GM06990 (cell line): ENCODE data around the gene SHOX.

Experiments
- DNase-seq: peaks from one replicate; pipeline ENCODE4 v3.0.0-alpha.2; 2011; ENCODE audit not compliant: insufficient read length; ENCODE audit errors: extremely low read depth
- H3K27me3 ChIP-seq: replicated peaks from 2 replicates; pipeline ENCODE4 v1.6.0; 2011; ENCODE audit warnings: low read length; ENCODE audit not compliant: control insufficient read depth, insufficient read depth
- H3K36me3 ChIP-seq: 2 replicates; pipeline ENCODE4 v1.5.1; 2011; ENCODE audit warnings: low read length; ENCODE audit not compliant: control insufficient read depth, insufficient read depth
- H3K4me3 ChIP-seq: replicated peaks from 2 replicates; pipeline ENCODE4 v1.5.1; 2011; ENCODE audit warnings: low read depth, mild to moderate bottlenecking, control low read depth, low read length
- TF ChIP-seq, protein P1 (sequence below): IDR thresholded peaks from 2 replicates; pipeline ENCODE4 v1.5.1; 2011; ENCODE audit warnings: low read length, control low read depth, mild to moderate bottlenecking, inconsistent platforms; ENCODE audit not compliant: insufficient read depth, poor library complexity, severe bottlenecking

SHOX gene

DNA sequence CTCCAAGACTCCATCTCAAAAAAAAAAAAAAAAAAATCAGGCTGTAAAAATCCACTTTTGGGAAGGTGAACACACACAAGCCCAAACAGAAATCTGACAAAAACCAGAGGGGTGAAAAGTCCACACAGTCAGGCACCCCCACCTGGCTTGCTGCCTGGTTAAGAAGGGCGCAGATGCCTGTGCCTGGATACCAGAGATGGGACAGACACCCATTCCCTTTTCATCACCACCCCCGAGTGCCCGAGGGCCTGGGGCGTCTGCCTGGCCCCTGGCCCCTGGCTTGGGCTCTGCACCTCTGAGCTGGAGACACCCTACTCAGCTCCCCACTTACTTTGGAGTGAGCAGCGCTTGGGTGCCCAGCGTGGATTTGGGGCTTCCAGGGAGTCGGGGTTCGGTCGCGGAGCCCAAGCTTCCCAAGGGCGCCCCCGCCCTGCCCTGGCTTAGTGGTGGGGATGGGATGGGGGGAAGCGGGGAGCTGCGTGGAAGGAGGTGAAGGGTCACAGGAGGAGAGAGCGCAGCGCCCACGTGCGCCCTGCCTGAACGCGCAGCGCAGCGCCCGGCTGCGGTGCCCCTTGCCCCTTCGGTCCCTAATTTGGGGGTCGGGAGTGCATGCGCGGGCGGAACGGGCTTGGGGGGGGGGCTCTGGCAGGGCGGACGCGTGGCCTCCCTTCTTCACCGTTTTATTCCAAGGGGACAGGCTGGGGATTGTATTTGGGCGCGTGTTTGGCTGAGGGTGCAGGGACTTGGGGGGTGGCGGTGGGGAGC is 11.3 kb downstream of the SHOX start:
- Histone ChIP-seq H3K27me3 (no peaks in the 10 kb centered on the region), H3K4me3 (no peak overlapping the region), H3K36me3 (no peaks in the 10 kb centered on the region)
- TF ChIP-seq, protein P1, sequence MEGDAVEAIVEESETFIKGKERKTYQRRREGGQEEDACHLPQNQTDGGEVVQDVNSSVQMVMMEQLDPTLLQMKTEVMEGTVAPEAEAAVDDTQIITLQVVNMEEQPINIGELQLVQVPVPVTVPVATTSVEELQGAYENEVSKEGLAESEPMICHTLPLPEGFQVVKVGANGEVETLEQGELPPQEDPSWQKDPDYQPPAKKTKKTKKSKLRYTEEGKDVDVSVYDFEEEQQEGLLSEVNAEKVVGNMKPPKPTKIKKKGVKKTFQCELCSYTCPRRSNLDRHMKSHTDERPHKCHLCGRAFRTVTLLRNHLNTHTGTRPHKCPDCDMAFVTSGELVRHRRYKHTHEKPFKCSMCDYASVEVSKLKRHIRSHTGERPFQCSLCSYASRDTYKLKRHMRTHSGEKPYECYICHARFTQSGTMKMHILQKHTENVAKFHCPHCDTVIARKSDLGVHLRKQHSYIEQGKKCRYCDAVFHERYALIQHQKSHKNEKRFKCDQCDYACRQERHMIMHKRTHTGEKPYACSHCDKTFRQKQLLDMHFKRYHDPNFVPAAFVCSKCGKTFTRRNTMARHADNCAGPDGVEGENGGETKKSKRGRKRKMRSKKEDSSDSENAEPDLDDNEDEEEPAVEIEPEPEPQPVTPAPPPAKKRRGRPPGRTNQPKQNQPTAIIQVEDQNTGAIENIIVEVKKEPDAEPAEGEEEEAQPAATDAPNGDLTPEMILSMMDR, result no peak
- no peak for DNase-seq

DNA sequence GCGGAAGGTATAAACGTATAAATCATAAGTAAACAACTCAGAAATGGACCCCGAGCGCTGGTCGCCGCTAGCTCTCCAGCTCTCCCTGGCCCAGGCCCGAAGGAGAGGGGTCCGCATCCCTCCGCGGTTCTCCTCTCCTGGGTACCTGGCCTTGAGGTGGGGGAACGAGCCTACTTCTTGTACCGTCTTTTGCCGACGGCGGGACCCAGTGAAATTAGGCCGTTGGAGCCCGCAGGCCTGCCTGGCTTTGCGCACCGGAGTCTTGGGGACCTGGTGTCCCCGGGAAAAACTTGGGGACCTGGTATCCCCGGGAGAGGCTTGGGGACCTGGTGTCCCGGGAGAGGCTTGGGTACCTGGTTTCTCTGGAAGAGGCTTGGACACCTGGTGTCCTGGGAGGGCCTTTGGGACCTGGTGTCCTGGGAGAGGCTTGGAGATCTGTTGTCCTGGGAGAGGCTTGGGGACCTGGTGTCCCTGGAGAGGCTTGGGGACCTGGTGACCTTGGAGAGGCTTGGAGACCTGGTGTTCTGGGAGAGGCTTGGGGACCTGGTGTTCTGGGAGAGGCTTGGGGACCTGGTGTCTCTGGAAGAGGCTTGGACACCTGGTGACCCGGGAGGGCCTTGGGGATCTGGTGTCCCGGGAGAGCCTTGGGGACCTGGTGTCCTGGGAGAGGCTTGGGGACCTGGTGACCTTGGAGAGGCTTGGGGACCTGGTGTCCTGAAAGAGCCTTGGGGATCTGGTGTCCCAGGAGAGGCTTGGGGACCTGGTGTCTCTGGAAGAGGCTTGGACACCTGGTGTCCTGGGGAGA is 12.0 kb downstream of the SHOX start:
- TF ChIP-seq, protein P1, result no peak
- H3K27me3 ChIP-seq, result no peaks in the 10 kb centered on the region
- no peak for DNase-seq
- H3K4me3 ChIP-seq, result no peak overlapping the region
- no peaks in the 10 kb centered on the region for H3K36me3 ChIP-seq

DNA sequence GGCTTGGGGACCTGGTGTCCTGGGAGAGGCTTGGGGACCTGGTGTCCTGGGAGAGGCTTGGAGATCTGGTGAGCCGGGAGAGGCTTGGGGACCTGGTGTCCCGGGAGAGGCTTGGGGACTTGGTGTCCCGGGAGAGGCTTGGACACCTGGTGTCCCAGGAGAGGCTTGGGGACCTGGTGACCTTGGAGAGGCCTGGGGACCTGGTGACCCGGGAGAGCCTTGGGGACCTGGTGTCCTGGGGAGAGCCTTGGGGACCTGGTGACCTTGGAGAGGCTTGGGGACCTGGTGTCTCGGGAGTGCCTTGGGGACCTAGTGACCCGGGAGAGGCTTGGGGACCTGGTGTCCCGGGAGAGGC is 12.6 kb downstream of the SHOX start:
- TF ChIP-seq, protein P1, result no peak

DNA sequence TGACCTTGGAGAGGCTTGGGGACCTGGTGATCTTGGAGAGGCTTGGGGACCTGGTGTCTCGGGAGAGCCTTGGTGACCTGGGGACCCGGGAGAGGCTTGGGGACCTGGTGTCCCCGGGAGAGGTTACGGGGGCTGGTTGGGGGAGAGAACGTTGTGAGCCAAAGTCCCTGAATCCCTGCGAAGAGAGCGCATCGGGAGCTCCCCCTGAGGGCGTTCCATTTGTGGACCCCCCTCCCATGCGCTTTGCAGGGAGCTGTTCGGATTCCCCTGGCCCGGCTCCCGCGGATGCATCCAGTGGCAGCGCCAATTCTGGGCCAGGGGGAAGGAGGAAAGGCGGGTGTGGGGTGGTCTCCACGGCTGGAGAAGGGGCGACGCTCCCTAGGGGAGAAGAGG is 13.3 kb downstream of the SHOX start:
- no peak overlapping the region for H3K4me3 ChIP-seq
- DNase-seq, result no peak
- no peaks in the 10 kb centered on the region for H3K36me3 ChIP-seq
- H3K27me3 ChIP-seq, result no peaks in the 10 kb centered on the region
- TF ChIP-seq, protein P1, result no peak

More for the DNA sequence above, 12.6 kb downstream of the SHOX start:
- no peak for DNase-seq
- no peaks in the 10 kb centered on the region for H3K36me3 ChIP-seq
- no peak overlapping the region for H3K4me3 ChIP-seq
- no peaks in the 10 kb centered on the region for H3K27me3 ChIP-seq

DNA sequence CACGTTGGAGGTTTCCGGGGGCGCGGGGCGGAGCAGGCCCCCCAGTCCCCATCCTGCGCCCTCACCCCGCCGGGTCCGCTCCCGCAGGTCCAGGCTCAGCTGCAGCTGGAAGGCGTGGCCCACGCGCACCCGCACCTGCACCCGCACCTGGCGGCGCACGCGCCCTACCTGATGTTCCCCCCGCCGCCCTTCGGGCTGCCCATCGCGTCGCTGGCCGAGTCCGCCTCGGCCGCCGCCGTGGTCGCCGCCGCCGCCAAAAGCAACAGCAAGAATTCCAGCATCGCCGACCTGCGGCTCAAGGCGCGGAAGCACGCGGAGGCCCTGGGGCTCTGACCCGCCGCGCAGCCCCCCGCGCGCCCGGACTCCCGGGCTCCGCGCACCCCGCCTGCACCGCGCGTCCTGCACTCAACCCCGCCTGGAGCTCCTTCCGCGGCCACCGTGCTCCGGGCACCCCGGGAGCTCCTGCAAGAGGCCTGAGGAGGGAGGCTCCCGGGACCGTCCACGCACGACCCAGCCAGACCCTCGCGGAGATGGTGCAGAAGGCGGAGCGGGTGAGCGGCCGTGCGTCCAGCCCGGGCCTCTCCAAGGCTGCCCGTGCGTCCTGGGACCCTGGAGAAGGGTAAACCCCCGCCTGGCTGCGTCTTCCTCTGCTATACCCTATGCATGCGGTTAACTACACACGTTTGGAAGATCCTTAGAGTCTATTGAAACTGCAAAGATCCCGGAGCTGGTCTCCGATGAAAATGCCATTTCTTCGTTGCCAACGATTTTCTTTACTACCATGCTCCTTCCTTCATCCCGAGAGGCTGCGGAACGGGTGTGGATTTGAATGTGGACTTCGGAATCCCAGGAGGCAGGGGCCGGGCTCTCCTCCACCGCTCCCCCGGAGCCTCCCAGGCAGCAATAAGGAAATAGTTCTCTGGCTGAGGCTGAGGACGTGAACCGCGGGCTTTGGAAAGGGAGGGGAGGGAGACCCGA is 14.0 kb downstream of the SHOX start:
- TF ChIP-seq, protein P1, result no peak
- Histone ChIP-seq H3K27me3 (no peaks in the 10 kb centered on the region), H3K4me3 (no peak overlapping the region), H3K36me3 (no peaks in the 10 kb centered on the region)
- DNase-seq, result no peak
